Measurements from ENCODE around the gene CA10. TPM values are rescaled to one million over a fixed set of nuclear protein-coding genes. Genes with fewer than 3 reads are reported as not detected.

CA10 gene
- total RNA-seq, 2 donors from 2014 or later: 0.22 to 0.37 TPM

DNA sequence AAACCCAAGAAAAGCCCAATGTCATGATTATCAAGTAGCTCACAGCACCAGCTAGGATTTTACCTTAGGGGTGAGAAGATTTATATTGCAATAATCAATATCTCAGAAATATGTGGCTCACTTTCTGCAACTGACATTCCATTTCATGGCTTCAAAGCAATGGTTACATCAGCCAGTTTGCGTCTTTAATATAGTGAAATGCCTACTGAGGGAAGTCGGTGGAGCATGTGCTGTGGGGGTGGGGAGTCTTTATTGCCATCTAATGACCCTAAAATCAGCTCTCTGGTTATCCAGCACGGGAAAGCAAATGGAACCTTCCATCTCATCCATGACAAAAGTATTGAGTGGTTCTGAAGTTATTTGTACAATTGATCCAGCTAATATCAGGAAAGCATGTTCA lies 395.5 kb downstream of the CA10 start:
- TF ChIP-seq, protein P1, sequence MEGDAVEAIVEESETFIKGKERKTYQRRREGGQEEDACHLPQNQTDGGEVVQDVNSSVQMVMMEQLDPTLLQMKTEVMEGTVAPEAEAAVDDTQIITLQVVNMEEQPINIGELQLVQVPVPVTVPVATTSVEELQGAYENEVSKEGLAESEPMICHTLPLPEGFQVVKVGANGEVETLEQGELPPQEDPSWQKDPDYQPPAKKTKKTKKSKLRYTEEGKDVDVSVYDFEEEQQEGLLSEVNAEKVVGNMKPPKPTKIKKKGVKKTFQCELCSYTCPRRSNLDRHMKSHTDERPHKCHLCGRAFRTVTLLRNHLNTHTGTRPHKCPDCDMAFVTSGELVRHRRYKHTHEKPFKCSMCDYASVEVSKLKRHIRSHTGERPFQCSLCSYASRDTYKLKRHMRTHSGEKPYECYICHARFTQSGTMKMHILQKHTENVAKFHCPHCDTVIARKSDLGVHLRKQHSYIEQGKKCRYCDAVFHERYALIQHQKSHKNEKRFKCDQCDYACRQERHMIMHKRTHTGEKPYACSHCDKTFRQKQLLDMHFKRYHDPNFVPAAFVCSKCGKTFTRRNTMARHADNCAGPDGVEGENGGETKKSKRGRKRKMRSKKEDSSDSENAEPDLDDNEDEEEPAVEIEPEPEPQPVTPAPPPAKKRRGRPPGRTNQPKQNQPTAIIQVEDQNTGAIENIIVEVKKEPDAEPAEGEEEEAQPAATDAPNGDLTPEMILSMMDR (conservative IDR thresholded peaks at IDR 0.05): no peak
- Mint-ChIP-seq H3K27me3 (ENCODE audit: insufficient read depth) (peaks cover 6% of the 10 kb centered on the region), H3K4me1 (no peaks in the 10 kb centered on the region), H3K9me3 (no peaks in the 10 kb centered on the region), H3K36me3 (ENCODE audit: low read depth) (no peaks in the 10 kb centered on the region), H3K27ac (no peak overlapping the region), H3K4me3 (no peak overlapping the region)
- H3K9me3 ChIP-seq (ENCODE audit: control insufficient read depth, low read length): no peaks in the 10 kb centered on the region
- 95% methylated on average over 3 of the region's 3 CpGs; no CpG with 5 or more reads in 1 of the 2 experiments for WGBS, 2 experiments (ENCODE audit: insufficient coverage in 1 of 2, insufficient read length in 1 of 2)
- H3K27me3 ChIP-seq (ENCODE audit: control insufficient read depth, insufficient read depth, low read length, poor library complexity, severe bottlenecking): no peaks in the 10 kb centered on the region
- no peak overlapping the region for H3K4me3 ChIP-seq (ENCODE audit: low read length)
- H3K4me1 ChIP-seq (ENCODE audit: control insufficient read depth, insufficient read depth, low read length): no peaks in the 10 kb centered on the region
- no peaks in the 10 kb centered on the region for H3K36me3 ChIP-seq (ENCODE audit: control insufficient read depth, insufficient read depth, low read length)
- no peak overlapping the region for H3K27ac ChIP-seq (ENCODE audit: low read depth, low read length)
- DNase-seq: no peak
- no peak overlapping the region for H3K9ac ChIP-seq (ENCODE audit: extremely low read depth, low read length, poor library complexity, severe bottlenecking)

DNA sequence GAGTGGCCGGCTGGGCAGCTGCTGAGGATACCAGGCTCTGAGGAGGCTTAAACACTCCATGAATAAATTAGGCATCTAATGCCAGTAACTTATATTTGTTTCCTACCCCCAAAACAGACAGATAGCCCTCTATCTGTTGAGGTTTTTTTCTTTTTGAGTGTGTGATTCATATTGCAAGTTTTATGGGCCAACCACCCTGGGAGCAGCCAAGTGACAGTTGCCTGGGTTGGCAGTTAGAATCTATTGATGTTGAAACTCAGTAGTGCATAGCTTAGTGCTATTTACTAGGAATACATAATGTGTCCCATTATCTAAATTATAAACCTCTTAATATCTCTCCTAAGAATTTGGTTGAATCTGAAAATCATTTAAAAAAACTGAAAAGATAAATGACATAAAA lies 397.4 kb downstream of the CA10 start:
- TF ChIP-seq, protein P1 (conservative IDR thresholded peaks at IDR 0.05): no peak
- H3K4me1 ChIP-seq (ENCODE audit: control insufficient read depth, insufficient read depth, low read length): no peaks in the 10 kb centered on the region
- H3K9me3 ChIP-seq (ENCODE audit: control insufficient read depth, low read length): no peaks in the 10 kb centered on the region
- no peaks in the 10 kb centered on the region for H3K4me1 Mint-ChIP-seq
- no peaks in the 10 kb centered on the region for H3K36me3 ChIP-seq (ENCODE audit: control insufficient read depth, insufficient read depth, low read length)
- H3K9me3 Mint-ChIP-seq: no peaks in the 10 kb centered on the region
- no peak overlapping the region for H3K27ac ChIP-seq (ENCODE audit: low read depth, low read length)
- no peaks in the 10 kb centered on the region for H3K36me3 Mint-ChIP-seq (ENCODE audit: low read depth)
- no peaks in the 10 kb centered on the region for H3K27me3 ChIP-seq (ENCODE audit: control insufficient read depth, insufficient read depth, low read length, poor library complexity, severe bottlenecking)
- H3K27ac Mint-ChIP-seq: no peak overlapping the region
- no peak overlapping the region for H3K4me3 Mint-ChIP-seq
- peaks cover 6% of the 10 kb centered on the region for H3K27me3 Mint-ChIP-seq (ENCODE audit: insufficient read depth)
- DNase-seq: no peak
- H3K9ac ChIP-seq (ENCODE audit: extremely low read depth, low read length, poor library complexity, severe bottlenecking): no peak overlapping the region
- H3K4me3 ChIP-seq (ENCODE audit: low read length): no peak overlapping the region
- WGBS, 2 experiments (ENCODE audit: insufficient coverage in 1 of 2, insufficient read length in 1 of 2): 84% methylated on average over 1 of the region's 1 CpG; no CpG with 5 or more reads in 1 of the 2 experiments

DNA sequence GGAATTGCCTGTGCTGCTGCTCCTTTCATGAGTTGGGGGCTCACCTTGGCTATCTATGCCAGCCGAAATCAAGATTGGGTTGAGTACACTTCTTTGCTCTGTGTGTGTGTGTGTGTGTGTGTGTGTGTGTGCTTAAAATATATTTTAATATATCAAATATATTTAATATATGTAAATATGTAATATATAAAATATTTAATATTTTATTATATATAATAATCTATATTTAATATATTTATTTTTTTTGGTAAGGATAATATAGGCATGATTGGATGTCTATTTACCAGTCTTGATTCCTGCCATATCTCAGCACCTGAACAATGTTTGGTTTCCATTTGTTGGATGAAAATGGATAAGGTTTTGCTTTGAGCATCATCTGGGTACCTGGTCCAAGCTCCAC lies 399.3 kb downstream of the CA10 start:
- Histone ChIP-seq H3K9me3 (ENCODE audit: control insufficient read depth, low read length) (no peaks in the 10 kb centered on the region), H3K9ac (ENCODE audit: extremely low read depth, low read length, poor library complexity, severe bottlenecking) (no peak overlapping the region), H3K4me1 (ENCODE audit: control insufficient read depth, insufficient read depth, low read length) (no peaks in the 10 kb centered on the region), H3K4me3 (ENCODE audit: low read length) (no peak overlapping the region), H3K36me3 (ENCODE audit: control insufficient read depth, insufficient read depth, low read length) (no peaks in the 10 kb centered on the region), H3K27ac (ENCODE audit: low read depth, low read length) (no peak overlapping the region), H3K27me3 (ENCODE audit: control insufficient read depth, insufficient read depth, low read length, poor library complexity, severe bottlenecking) (no peaks in the 10 kb centered on the region)
- no peaks in the 10 kb centered on the region for H3K4me1 Mint-ChIP-seq
- TF ChIP-seq, protein P1 (conservative IDR thresholded peaks at IDR 0.05): no peak
- H3K27ac Mint-ChIP-seq: no peak overlapping the region
- no peaks in the 10 kb centered on the region for H3K36me3 Mint-ChIP-seq (ENCODE audit: low read depth)
- no peak for DNase-seq
- H3K27me3 Mint-ChIP-seq (ENCODE audit: insufficient read depth): peaks cover 6% of the 10 kb centered on the region
- WGBS, 2 experiments (ENCODE audit: insufficient coverage in 1 of 2, insufficient read length in 1 of 2): 80% methylated on average over 1 of the region's 1 CpG; no CpG with 5 or more reads in 1 of the 2 experiments
- no peak overlapping the region for H3K4me3 Mint-ChIP-seq
- H3K9me3 Mint-ChIP-seq: no peaks in the 10 kb centered on the region
